Pancreas (tissue), 10 donors: ENCODE data around the gene ARHGAP19. TPM values are rescaled to one million over a fixed set of nuclear protein-coding genes. Genes with fewer than 3 reads are reported as not detected.
"Not testable (repeated sequence)": the region's sequence is repeated elsewhere in the genome, so short reads cannot be mapped to it uniquely, and the experiment has no call there.

ENCODE experiments used
- ATAC-seq, 4 donors: fragments of 200-7000 bp; cut with Tn5 transposase; one replicate each; pipeline versions ENCODE4 v1.8.0 to v1.9.1; 2020; ENCODE audit warnings: mild to moderate bottlenecking in 4 of 4, moderate library complexity in 4 of 4
- DNase-seq, 6 donors: peaks; one replicate each; pipeline ENCODE4 v3.0.0-alpha.2; 2020
- FAIRE-seq: peaks from 2 replicates; lab custom pipeline; 2012; peaks lifted over from hg19 to GRCh38; lab: Jason Lieb, UNC
- H3K27ac ChIP-seq, 4 donors: fragments of 200-600 bp; sonication (generic); 1 replicate in 3 of 4; 2 replicates in 1 of 4; pipeline versions ENCODE4 v1.5.0 to v1.8.0; 2020
- H3K27me3 ChIP-seq, 4 donors: fragments of 200-600 bp; one replicate each; pipeline ENCODE4 v1.8.0; 2021
- H3K36me3 ChIP-seq, 3 donors: fragments of 200-600 bp; sonication (generic) in 1 of 3; one replicate each; pipeline versions ENCODE4 v1.5.0 to v1.8.0; 2020 to 2021
- H3K4me1 ChIP-seq, 3 donors: fragments of 200-600 bp; one replicate each; pipeline ENCODE4 v1.8.0; 2021
- H3K4me3 ChIP-seq, 4 donors: fragments of 200-600 bp; sonication (generic) in 2 of 4; one replicate each; pipeline versions ENCODE4 v1.5.0 to v1.8.0; 2020 to 2021
- H3K9me3 ChIP-seq, 4 donors: fragments of 200-600 bp; one replicate each; pipeline ENCODE4 v1.8.0; 2021
- CTCF ChIP-seq, 4 donors: fragments of 200-600 bp; sonication (generic) in 3 of 4; IDR thresholded peaks; one replicate each; pipeline versions ENCODE4 v1.5.0 to v1.8.0; 2021; ENCODE audit warnings: antibody characterized with exemption in 4 of 4
- WGBS, 2 donors: extraction: QIAGEN DNeasy Blood & Tissue Kit; methylation state at CpG; one replicate each; pipeline ENCODE4 v1.1.7; 2013; 5-methylcytosine and 5-hydroxymethylcytosine counted together
- intact Hi-C, 3 donors: fragments of 100-400 bp; cut with DNase I; formaldehyde crosslinking; loops; one replicate each; pipeline versions ENCODE4 v1.11.1 to v1.14.2; 2022
- polyA plus RNA-seq, 2 donors: library from polyadenylated mRNA; stranded (reverse); fragments of 200-250 nt; gene quantifications; one replicate each; pipeline ENCODE4 v1.2.3, GENCODE V29; 2013
- total RNA-seq, 6 donors: library from RNA; stranded (reverse); fragmentation: NEBNext Ultra II Directional in 4 of 6; extraction: Animal tissue kit (Norgen Biotek cat#: 25700) in 4 of 6; gene quantifications; one replicate each; pipeline versions ENCODE4 v1.2.1 to v1.2.4, GENCODE V29; 2021 to 2023
- donor health status: healthy with polysubstance abuse.
- donor health status: DM: no; HTN: no; CAD: no; lungs with moderate emphysema.
- donor health status: DM: no; HTN: no; CAD: no.
- donor health status: control.
- donor health status: control.
- donor health status: Bipolar disorder and iron deficiency.
- donor health status: DM: yes; HTN: yes; CAD: no.
- donor health status: DM: no; HTN: no; CAD: no.
- donor health status: DM: no; HTN: no; CAD: no.
- donor health status: DM: yes; HTN: yes; CAD: no.

The ARHGAP19 gene
- total and polyA plus RNA-seq, 8 donors = 1.1 to 4.8 (median 2.4) TPM

GRCh38 chr10:97273700-97274099, 18.7 kb downstream of the ARHGAP19 start:
- ATAC-seq (no peak), FAIRE-seq (no peak), DNase-seq (no peak)
- TF ChIP-seq CTCF (IDR thresholded peaks at IDR 0.05) = no peak
- peaks cover 0 to 10% (median 1%) of the 10 kb centered on the region in 3 donors for H3K4me1 ChIP-seq
- no peak overlapping the region for H3K27ac ChIP-seq
- 93 to 96% methylated on average over 3 of the region's 3 CpGs for WGBS, 2 donors
- H3K27me3 ChIP-seq = no peaks in the 10 kb centered on the region
- H3K4me3 ChIP-seq = no peak overlapping the region
- intact Hi-C loops = no loop called here
- no peaks in the 10 kb centered on the region for H3K9me3 ChIP-seq
- no peaks in the 10 kb centered on the region for H3K36me3 ChIP-seq

- no peak overlapping the region for H3K4me3 ChIP-seq
- FAIRE-seq = no peak
- no peak for ATAC-seq
- WGBS, 2 donors = 83 to 89% methylated on average over 3 of the region's 3 CpGs
- H3K36me3 ChIP-seq = no peaks in the 10 kb centered on the region
- no peak for DNase-seq
- no peak for TF ChIP-seq CTCF (IDR thresholded peaks at IDR 0.05)
- intact Hi-C loops = no loop called here
- no peak overlapping the region for H3K27ac ChIP-seq
- no peaks in the 10 kb centered on the region for H3K9me3 ChIP-seq
- H3K4me1 ChIP-seq = no peaks in the 10 kb centered on the region
- H3K27me3 ChIP-seq = no peaks in the 10 kb centered on the region
Measured at GRCh38 chr10:97270523-97271154, 21.8 kb downstream of the ARHGAP19 start.

GRCh38 chr10:97267671-97268070, 24.8 kb downstream of the ARHGAP19 start:
- DNase-seq (no peak), ATAC-seq (no peak), FAIRE-seq (no peak)
- no peak overlapping the region for H3K27ac ChIP-seq
- intact Hi-C loops = no loop called here
- no peaks in the 10 kb centered on the region for H3K9me3 ChIP-seq
- WGBS, 2 donors = 96% methylated on average over 4 of the region's 4 CpGs
- H3K36me3 ChIP-seq = no peaks in the 10 kb centered on the region
- TF ChIP-seq CTCF (IDR thresholded peaks at IDR 0.05) = no peak
- no peak overlapping the region for H3K4me3 ChIP-seq
- no peaks in the 10 kb centered on the region for H3K4me1 ChIP-seq
- no peaks in the 10 kb centered on the region for H3K27me3 ChIP-seq

- DNase-seq, H3K9me3 ChIP-seq, FAIRE-seq, H3K4me1 ChIP-seq, H3K27ac ChIP-seq, H3K27me3 ChIP-seq, H3K36me3 ChIP-seq, H3K4me3 ChIP-seq, intact Hi-C loops, ATAC-seq: not testable (repeated sequence)
- 96% methylated on average over 3 of the region's 3 CpGs for WGBS, 2 donors
Measured at GRCh38 chr10:97265095-97265494, 27.3 kb downstream of the ARHGAP19 start.

GRCh38 chr10:97263971-97264370, 28.5 kb downstream of the ARHGAP19 start:
- H3K36me3 ChIP-seq = no peaks in the 10 kb centered on the region
- intact Hi-C loops = no loop called here
- no peak overlapping the region for H3K4me3 ChIP-seq
- no peak for FAIRE-seq
- no peaks in the 10 kb centered on the region for H3K9me3 ChIP-seq
- WGBS, 2 donors = 83 to 86% methylated on average over 5 of the region's 5 CpGs
- DNase-seq = no peak
- H3K27me3 ChIP-seq = no peaks in the 10 kb centered on the region
- H3K4me1 ChIP-seq = no peaks in the 10 kb centered on the region
- H3K27ac ChIP-seq = no peak overlapping the region
- ATAC-seq = no peak
- no peak for TF ChIP-seq CTCF (IDR thresholded peaks at IDR 0.05)
